Measurements from ENCODE around the gene IGHMBP2.

The IGHMBP2 gene

DNA sequence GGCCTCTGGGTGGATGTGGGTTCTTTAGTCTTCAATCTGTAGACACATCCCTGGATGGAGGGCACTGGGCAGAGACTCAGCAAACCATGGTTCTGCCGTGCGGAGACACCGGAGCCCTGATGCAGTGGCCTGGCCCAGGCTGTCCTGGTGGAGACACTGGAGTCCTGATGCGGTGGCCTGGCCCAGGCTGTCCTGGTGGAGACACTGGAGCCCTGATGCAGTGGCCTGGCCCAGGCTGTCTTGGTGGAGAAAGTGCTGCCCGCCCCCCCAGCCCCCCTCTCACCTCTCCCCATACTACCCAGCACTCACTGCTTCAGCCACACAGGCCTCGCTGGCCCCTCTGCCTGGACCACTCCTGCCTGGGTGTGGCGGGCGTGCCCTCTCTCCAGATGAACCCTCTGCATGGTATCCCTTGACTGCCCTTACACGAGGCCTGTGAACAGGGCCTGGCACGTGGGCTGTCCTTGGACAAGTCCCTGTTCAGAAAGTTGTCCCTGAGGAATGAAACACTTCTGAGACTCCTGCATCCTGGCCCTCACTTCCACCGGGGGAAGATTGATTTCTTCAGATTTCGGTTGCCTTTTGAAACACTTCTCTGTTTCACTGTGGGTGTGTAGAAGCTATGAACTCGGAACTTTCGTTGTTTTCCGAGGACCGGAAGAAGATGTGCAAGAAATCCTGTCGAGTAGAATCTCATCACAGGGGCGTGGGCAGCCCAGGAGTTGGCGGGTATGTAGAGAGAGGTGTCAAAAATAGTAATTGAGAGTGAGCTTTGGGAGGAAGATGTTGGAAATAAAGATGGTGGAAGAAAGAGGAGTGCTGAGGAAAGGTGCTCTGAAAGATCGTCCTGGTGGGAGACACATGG lies 26.2 kb downstream of the IGHMBP2 start:
- Histone ChIP-seq H3K27ac (ENCODE audit: low read length) (no peak overlapping the region), H3K36me3 (ENCODE audit: control insufficient read depth in 1 of 2, insufficient read depth in 2 of 2, low read length in 2 of 2) (peaks cover 23 to 63% of the 10 kb centered on the region in 2 donors), H3K4me1 (ENCODE audit: control insufficient read depth in 1 of 2, insufficient read depth in 2 of 2, low read length in 2 of 2) (peaks cover 15 to 19% of the 10 kb centered on the region in 2 donors), H3K4me3 (ENCODE audit: low read depth in 1 of 2, low read length in 2 of 2) (no peak overlapping the region), H3K9me3 (ENCODE audit: control insufficient read depth in 1 of 2, low read length in 2 of 2) (peaks cover 9 to 12% of the 10 kb centered on the region in 2 donors), H3K27me3 (ENCODE audit: low read depth, low read length) (no peaks in the 10 kb centered on the region)

DNA sequence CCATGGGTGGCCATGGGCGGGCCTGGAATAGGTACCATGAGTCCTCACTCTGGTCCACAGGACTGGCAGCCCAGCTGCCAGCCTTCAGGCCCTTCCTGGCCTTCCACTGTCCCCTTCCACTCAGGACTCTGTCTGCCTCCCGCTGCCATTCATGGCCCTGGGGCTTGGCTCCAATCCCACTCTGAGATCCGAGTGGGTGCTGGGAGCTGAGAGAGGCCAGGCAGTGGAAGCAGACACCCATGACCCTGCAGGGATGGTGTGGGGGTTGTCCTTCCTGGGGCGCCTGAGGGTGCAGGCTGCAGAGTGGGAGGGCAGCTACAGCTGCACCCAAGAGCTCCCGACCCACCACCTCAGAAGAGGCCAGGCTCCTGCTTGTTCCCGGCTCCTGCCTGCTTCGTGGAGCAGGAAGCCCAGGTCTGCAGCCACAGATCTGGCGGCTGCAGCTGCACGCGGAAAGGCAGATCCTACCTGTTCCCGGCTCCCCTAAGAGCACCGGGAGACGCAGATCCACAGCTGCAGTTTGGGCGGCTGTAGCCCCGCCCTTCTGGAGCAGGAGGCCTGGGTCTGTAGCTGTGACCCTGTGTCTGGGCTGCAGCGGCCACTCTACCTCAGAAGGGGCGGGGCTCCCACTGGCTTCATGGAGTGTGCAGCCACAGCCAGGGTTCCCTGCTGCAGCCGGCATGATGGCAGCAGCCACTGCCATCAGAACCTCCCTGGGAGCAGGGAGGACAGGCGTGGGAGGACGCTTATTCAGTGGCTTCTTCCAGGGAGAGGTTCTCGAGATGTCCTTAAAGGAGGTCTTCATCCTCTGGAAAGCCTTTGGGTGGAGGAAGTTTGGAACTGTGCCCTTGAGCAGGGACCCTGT lies 27.5 kb downstream of the IGHMBP2 start:
- no peaks in the 10 kb centered on the region for H3K27me3 ChIP-seq (ENCODE audit: low read depth, low read length)
- no peaks in the 10 kb centered on the region for H3K9me3 ChIP-seq (ENCODE audit: control insufficient read depth in 1 of 2, low read length in 2 of 2)
- H3K4me1 ChIP-seq (ENCODE audit: control insufficient read depth in 1 of 2, insufficient read depth in 2 of 2, low read length in 2 of 2): peaks cover 15 to 19% of the 10 kb centered on the region in 2 donors
- H3K27ac ChIP-seq (ENCODE audit: low read length): no peak overlapping the region
- H3K36me3 ChIP-seq (ENCODE audit: control insufficient read depth in 1 of 2, insufficient read depth in 2 of 2, low read length in 2 of 2): peaks cover 28 to 61% of the 10 kb centered on the region in 2 donors
- no peak overlapping the region for H3K4me3 ChIP-seq (ENCODE audit: low read depth in 1 of 2, low read length in 2 of 2)

DNA sequence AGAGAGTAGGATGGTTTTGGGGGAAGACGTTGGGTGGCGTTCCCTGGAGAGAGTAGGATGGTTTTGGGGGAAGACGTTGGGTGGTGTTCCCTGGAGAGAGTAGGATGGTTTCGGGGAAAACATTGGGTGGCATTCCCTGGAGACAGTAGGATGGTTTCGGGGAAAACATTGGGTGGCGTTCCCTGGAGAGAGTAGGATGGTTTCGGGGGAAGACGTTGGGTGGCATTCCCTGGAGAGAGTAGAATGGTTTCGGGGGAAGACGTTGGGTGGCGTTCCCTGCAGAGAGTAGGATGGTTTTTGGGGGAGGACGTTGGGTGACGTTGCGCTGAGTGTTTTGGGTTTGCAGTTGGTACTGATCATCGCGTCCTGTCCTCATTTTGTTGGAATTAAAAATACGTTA lies 28.2 kb downstream of the IGHMBP2 start:
- Histone ChIP-seq H3K27me3 (ENCODE audit: low read depth, low read length) (no peaks in the 10 kb centered on the region), H3K36me3 (ENCODE audit: control insufficient read depth in 1 of 2, insufficient read depth in 2 of 2, low read length in 2 of 2) (peaks cover 28 to 66% of the 10 kb centered on the region in 2 donors), H3K27ac (ENCODE audit: low read length) (no peak overlapping the region), H3K4me3 (ENCODE audit: low read depth in 1 of 2, low read length in 2 of 2) (no peak overlapping the region), H3K9me3 (ENCODE audit: control insufficient read depth in 1 of 2, low read length in 2 of 2) (no peaks in the 10 kb centered on the region), H3K4me1 (ENCODE audit: control insufficient read depth in 1 of 2, insufficient read depth in 2 of 2, low read length in 2 of 2) (peaks cover 15 to 19% of the 10 kb centered on the region in 2 donors)

DNA sequence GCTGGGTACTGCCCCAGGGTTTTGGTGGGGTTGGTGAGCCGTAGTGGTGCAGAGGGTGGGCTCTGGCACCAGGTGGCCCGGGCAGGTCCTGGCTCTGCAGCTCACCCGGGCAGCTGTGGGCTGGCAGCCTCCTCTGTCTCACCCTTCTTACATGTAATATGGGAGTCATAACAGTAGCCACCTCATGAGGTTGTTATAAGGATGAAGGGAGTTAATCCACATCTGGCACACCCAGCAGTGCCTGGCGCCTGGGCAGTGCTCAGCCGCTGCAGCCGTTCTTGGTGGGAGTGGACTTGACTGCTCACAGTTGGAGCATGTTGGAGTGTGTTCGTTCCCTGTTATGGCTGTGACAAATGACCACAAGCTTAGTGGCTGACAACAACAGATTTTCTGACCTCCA lies 28.7 kb downstream of the IGHMBP2 start:
- Histone ChIP-seq H3K27ac (ENCODE audit: low read length) (no peak overlapping the region), H3K27me3 (ENCODE audit: low read depth, low read length) (no peaks in the 10 kb centered on the region), H3K4me1 (ENCODE audit: control insufficient read depth in 1 of 2, insufficient read depth in 2 of 2, low read length in 2 of 2) (peaks cover 14 to 17% of the 10 kb centered on the region in 2 donors), H3K9me3 (ENCODE audit: control insufficient read depth in 1 of 2, low read length in 2 of 2) (no peaks in the 10 kb centered on the region), H3K36me3 (ENCODE audit: control insufficient read depth in 1 of 2, insufficient read depth in 2 of 2, low read length in 2 of 2) (peaks cover 32 to 70% of the 10 kb centered on the region in 2 donors), H3K4me3 (ENCODE audit: low read depth in 1 of 2, low read length in 2 of 2) (no peak overlapping the region)

DNA sequence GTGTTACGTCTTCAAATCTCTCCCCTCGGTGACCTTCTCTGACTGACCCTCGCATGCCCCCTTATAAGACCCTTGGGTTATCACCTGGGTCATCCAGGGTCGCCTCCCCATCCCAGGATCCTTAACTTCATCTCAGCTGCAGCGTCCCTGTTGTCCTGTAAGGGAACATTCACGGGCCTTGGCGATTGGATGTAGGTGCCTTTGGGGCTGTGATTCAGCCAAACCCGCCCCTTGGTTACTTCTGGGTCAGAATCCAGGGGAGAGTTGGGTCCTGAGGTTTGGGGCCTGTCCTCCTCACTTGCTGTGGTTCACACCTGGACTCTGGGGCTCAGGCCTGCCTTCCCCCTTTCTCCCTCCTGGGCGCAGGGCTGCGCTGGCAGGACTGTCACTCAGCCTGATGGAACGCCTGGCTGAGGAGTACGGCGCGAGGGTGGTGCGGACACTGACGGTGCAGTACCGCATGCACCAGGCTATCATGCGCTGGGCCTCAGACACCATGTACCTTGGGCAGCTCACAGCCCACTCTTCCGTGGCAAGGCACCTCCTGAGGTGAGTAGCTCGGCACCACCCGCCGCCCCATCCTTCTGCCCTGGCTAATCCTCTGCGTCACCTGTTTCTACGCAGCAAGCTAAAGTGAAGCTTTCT lies 29.4 kb downstream of the IGHMBP2 start:
- Histone ChIP-seq H3K4me1 (ENCODE audit: control insufficient read depth in 1 of 2, insufficient read depth in 2 of 2, low read length in 2 of 2) (peaks cover 8 to 11% of the 10 kb centered on the region in 2 donors), H3K27me3 (ENCODE audit: low read depth, low read length) (no peaks in the 10 kb centered on the region), H3K4me3 (ENCODE audit: low read depth in 1 of 2, low read length in 2 of 2) (no peak overlapping the region), H3K36me3 (ENCODE audit: control insufficient read depth in 1 of 2, insufficient read depth in 2 of 2, low read length in 2 of 2) (peaks cover 35 to 77% of the 10 kb centered on the region in 2 donors), H3K9me3 (ENCODE audit: control insufficient read depth in 1 of 2, low read length in 2 of 2) (no peaks in the 10 kb centered on the region), H3K27ac (ENCODE audit: low read length) (no peak overlapping the region)

DNA sequence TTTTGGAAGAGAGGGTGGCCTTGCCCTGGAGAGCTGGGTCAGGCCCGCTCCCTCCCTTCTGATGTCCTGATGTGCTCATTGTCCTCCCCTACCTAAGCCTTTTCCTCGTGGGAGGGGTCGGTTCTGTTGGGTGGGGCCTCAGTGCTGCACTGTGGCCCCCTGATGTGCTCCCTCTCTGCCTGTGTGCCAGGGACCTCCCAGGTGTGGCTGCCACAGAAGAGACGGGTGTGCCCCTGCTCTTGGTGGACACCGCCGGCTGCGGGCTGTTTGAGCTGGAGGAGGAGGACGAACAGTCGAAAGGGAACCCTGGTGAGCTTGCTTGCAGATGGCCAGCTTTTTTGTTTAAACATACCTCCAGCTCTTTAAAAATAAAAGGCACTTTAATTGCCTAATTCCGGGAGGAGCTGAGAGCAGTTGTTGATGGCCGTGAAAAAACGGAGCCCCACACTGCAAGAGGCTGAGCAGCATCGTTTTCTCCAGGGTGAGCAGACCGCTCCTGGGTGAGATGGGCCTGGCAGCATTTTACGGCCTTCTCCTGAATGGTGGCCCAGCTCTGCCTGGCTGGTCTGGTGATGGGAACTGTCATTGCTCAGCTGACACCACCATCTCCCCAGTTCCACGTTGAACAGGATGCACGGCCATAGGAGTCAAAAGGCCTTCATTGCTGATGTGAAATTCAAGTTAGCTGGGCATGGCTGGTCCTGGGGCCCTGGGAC lies 30.1 kb downstream of the IGHMBP2 start:
- peaks cover 38 to 84% of the 10 kb centered on the region in 2 donors for H3K36me3 ChIP-seq (ENCODE audit: control insufficient read depth in 1 of 2, insufficient read depth in 2 of 2, low read length in 2 of 2)
- no peaks in the 10 kb centered on the region for H3K9me3 ChIP-seq (ENCODE audit: control insufficient read depth in 1 of 2, low read length in 2 of 2)
- no peaks in the 10 kb centered on the region for H3K27me3 ChIP-seq (ENCODE audit: low read depth, low read length)
- no peak overlapping the region for H3K4me3 ChIP-seq (ENCODE audit: low read depth in 1 of 2, low read length in 2 of 2)
- peaks cover under 1 to 5% of the 10 kb centered on the region in 2 donors for H3K4me1 ChIP-seq (ENCODE audit: control insufficient read depth in 1 of 2, insufficient read depth in 2 of 2, low read length in 2 of 2)
- no peak overlapping the region for H3K27ac ChIP-seq (ENCODE audit: low read length)

DNA sequence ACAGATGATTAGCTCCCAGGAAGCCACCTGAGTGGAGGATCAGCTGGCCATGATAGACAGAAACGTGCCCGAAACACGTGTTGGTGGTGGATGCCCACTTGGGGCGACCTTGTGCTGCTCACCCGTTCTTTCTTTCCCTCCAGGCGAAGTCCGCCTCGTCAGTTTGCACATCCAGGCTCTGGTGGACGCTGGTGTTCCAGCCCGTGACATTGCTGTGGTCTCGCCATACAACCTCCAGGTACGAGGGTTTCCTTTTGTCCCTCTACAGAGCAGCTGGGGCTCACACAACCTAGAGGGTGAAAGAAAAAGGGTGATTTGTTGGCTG lies 30.6 kb downstream of the IGHMBP2 start:
- Histone ChIP-seq H3K4me1 (ENCODE audit: control insufficient read depth in 1 of 2, insufficient read depth in 2 of 2, low read length in 2 of 2) (no peaks in the 10 kb centered on the region), H3K27me3 (ENCODE audit: low read depth, low read length) (no peaks in the 10 kb centered on the region), H3K4me3 (ENCODE audit: low read depth in 1 of 2, low read length in 2 of 2) (no peak overlapping the region), H3K36me3 (ENCODE audit: control insufficient read depth in 1 of 2, insufficient read depth in 2 of 2, low read length in 2 of 2) (peaks cover 39 to 85% of the 10 kb centered on the region in 2 donors), H3K27ac (ENCODE audit: low read length) (no peak overlapping the region), H3K9me3 (ENCODE audit: control insufficient read depth in 1 of 2, low read length in 2 of 2) (no peaks in the 10 kb centered on the region)

DNA sequence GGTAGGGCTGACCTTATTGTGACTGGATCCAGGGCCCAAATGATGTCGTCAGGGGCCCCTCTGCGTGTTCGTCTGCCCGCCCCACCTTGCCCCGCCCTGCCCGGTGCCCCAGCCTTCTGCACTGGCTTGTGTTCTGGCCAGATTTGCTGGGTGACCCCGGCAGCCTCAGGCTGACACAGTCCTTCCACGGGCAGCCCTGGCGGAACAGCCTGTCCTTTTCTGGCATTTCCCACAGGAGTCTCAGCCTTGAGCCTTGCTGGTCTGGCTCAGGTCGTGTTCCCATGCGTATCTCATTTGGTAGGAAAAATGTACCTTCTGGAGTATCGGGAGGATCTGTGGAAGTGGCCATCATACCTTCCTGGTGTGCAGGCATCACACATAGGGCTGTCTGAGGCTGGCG lies 31.0 kb downstream of the IGHMBP2 start:
- H3K4me1 ChIP-seq (ENCODE audit: control insufficient read depth in 1 of 2, insufficient read depth in 2 of 2, low read length in 2 of 2): no peaks in the 10 kb centered on the region
- peaks cover 39 to 85% of the 10 kb centered on the region in 2 donors for H3K36me3 ChIP-seq (ENCODE audit: control insufficient read depth in 1 of 2, insufficient read depth in 2 of 2, low read length in 2 of 2)
- no peaks in the 10 kb centered on the region for H3K27me3 ChIP-seq (ENCODE audit: low read depth, low read length)
- no peak overlapping the region for H3K4me3 ChIP-seq (ENCODE audit: low read depth in 1 of 2, low read length in 2 of 2)
- H3K27ac ChIP-seq (ENCODE audit: low read length): no peak overlapping the region
- H3K9me3 ChIP-seq (ENCODE audit: control insufficient read depth in 1 of 2, low read length in 2 of 2): no peaks in the 10 kb centered on the region

DNA sequence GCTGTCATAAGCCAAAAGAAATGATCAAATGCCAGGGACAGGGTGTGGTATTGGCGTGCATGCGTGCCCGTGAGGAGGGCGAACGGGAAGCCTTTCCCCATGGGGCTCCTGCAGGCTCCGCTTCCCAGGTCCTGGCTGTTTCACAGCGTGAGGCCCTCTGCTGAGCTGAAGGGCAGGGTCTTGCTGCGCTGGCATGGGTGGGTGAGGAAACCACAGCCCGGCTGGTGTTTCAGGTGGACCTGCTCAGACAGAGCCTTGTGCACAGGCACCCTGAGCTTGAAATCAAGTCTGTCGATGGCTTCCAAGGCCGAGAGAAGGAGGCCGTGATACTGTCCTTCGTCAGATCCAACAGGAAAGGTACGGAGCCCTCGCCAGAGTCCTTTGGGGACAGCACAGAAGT lies 31.4 kb downstream of the IGHMBP2 start:
- no peak overlapping the region for H3K4me3 ChIP-seq (ENCODE audit: low read depth in 1 of 2, low read length in 2 of 2)
- H3K9me3 ChIP-seq (ENCODE audit: control insufficient read depth in 1 of 2, low read length in 2 of 2): no peaks in the 10 kb centered on the region
- H3K4me1 ChIP-seq (ENCODE audit: control insufficient read depth in 1 of 2, insufficient read depth in 2 of 2, low read length in 2 of 2): no peaks in the 10 kb centered on the region
- peaks cover 36 to 85% of the 10 kb centered on the region in 2 donors for H3K36me3 ChIP-seq (ENCODE audit: control insufficient read depth in 1 of 2, insufficient read depth in 2 of 2, low read length in 2 of 2)
- H3K27ac ChIP-seq (ENCODE audit: low read length): no peak overlapping the region
- H3K27me3 ChIP-seq (ENCODE audit: low read depth, low read length): no peaks in the 10 kb centered on the region

DNA sequence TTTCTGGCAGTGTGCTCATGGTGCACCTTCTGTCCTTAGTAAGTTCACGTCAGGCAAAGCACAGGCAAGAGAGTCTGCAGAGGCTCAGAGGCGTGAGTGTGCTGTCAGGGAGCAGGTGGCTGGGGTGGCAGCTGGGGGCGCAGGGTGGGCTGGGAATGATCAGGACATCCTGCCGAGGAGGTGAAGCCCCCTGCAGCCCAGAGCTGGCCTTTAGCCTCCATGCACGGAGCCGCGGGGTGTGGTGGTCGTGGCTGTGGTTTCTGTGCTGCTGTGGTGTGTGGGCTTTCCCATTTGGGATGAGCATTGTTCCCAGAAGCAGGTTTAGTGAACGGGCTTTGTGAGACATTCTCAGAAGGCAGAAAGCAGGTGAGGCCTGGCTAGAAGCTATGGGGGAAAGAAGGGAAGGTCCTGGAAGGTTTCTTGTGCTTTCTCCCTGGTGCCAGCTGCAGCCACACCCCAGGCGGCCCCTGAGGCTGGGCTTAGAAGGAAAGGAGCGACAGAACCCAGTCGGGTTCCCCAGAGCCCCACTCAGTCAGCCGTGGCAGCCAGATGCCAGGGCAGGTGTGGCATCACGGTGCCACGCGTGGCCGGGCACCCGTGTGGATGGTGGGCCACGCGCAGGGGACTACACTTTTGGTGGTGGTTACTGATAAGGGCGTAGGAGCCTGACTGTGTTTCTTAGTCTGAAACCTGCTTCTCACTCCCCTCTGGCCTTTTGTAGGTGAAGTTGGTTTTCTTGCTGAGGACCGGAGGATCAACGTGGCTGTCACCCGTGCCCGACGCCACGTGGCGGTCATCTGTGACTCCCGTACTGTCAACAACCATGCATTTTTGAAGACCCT lies 32.0 kb downstream of the IGHMBP2 start:
- H3K4me3 ChIP-seq (ENCODE audit: low read depth in 1 of 2, low read length in 2 of 2): no peak overlapping the region
- H3K27ac ChIP-seq (ENCODE audit: low read length): no peak overlapping the region
- peaks cover 30 to 81% of the 10 kb centered on the region in 2 donors for H3K36me3 ChIP-seq (ENCODE audit: control insufficient read depth in 1 of 2, insufficient read depth in 2 of 2, low read length in 2 of 2)
- no peaks in the 10 kb centered on the region for H3K4me1 ChIP-seq (ENCODE audit: control insufficient read depth in 1 of 2, insufficient read depth in 2 of 2, low read length in 2 of 2)
- no peaks in the 10 kb centered on the region for H3K27me3 ChIP-seq (ENCODE audit: low read depth, low read length)
- no peaks in the 10 kb centered on the region for H3K9me3 ChIP-seq (ENCODE audit: control insufficient read depth in 1 of 2, low read length in 2 of 2)
